ENCODE results near the gene PIGH.

GRCh38 chr14:67564236-67564635 lies 35.8 kb downstream of the PIGH start:
- no peak for TF ChIP-seq CTCF (IDR thresholded peaks at IDR 0.05; ENCODE audit: low read depth, low read length)
- TF ChIP-seq EZH2phosphoT487 (IDR thresholded peaks at IDR 0.05; ENCODE audit: low read depth), result no peak
